ENCODE data around the gene OR2D2. TPM values are rescaled to one million over a fixed set of nuclear protein-coding genes. Genes with fewer than 3 reads are reported as not detected.
"Not testable (repeated sequence)": the region's sequence is repeated elsewhere in the genome, so short reads cannot be mapped to it uniquely, and the experiment has no call there.

The OR2D2 gene
- polyA plus RNA-seq, 2 of the 4 experiments (the other 2 are of a cell fraction): not detected

GRCh38 chr11:6854801-6855200 is 37.5 kb downstream of the OR2D2 start:
- peak; percentile 18; the same call in 1 of the 2 replicates for TF ChIP-seq ZC3H11A (IDR thresholded peaks at IDR 0.05)
- ATAC-seq; H3K9me3 ChIP-seq; FAIRE-seq; H3K4me3 ChIP-seq; H3K27ac ChIP-seq; POLR2A ChIA-PET; H3K4me2 ChIP-seq; DNase-seq (ENCODE audit: low read depth in 1 of 2, low spot score in 1 of 2); H3K4me1 ChIP-seq: not testable (repeated sequence)
- WGBS (ENCODE audit: missing lambda C conversion rate): 61% methylated on average over 6 of the region's 6 CpGs
- CTCF ChIA-PET: interaction anchor here (0.6 kb wide), 1 partner anchor 501 kb away, joined by 4 read pairs; no protein-coding TSS in a partner anchor

- DNase-seq (ENCODE audit: low read depth in 1 of 2, low spot score in 1 of 2) (no peak), ATAC-seq (no peak), FAIRE-seq (no peak)
- no peak overlapping the region for H3K27ac ChIP-seq
- no peak overlapping the region for H3K4me2 ChIP-seq
- CTCF ChIA-PET: no interaction called here
- no peak overlapping the region for H3K4me3 ChIP-seq
- TF ChIP-seq CEBPB (IDR thresholded peaks at IDR 0.05) (no peak), ZNF302 (CRISPR knock-in tag; IDR thresholded peaks at IDR 0.05) (no peak), HEYL (CRISPR knock-in tag; IDR thresholded peaks at IDR 0.05) (no peak), CHD2 (IDR thresholded peaks at IDR 0.05; ENCODE audit: low read length, partially characterized antibody) (no peak), NPAS2 (CRISPR knock-in tag; IDR thresholded peaks at IDR 0.05; ENCODE audit: borderline replicate concordance) (no peak), FOXS1 (CRISPR knock-in tag; IDR thresholded peaks at IDR 0.05) (no peak), HOXB13 (CRISPR knock-in tag; IDR thresholded peaks at IDR 0.05; ENCODE audit: low read depth) (no peak)
- POLR2A ChIA-PET: no interaction called here
- H3K4me1 ChIP-seq: no peaks in the 10 kb centered on the region
- H3K9me3 ChIP-seq: no peaks in the 10 kb centered on the region
- WGBS (ENCODE audit: missing lambda C conversion rate): 72% methylated on average over 2 of the region's 2 CpGs
These were observed 41.8 kb downstream of the OR2D2 start for GRCh38 chr11:6850526-6850925.

GRCh38 chr11:6845383-6845782 is 46.9 kb downstream of the OR2D2 start, which contains the start of gene OR10A5:
Gene OR10A5 (plus strand): TSS chr11:6845683. CDS start chr11:6845683, 0 bp downstream.
- Histone ChIP-seq H3K4me1 (no peaks in the 10 kb centered on the region), H3K27ac (no peak within 1 kb of the TSS), H3K4me2 (no peak within 1 kb of the TSS), H3K9me3 (no peaks in the 10 kb centered on the region), H3K4me3 (no peak within 1 kb of the TSS)
- POLR2A ChIA-PET: no interaction called here
- CTCF ChIA-PET: no interaction called here
- DNase-seq (ENCODE audit: low read depth in 1 of 2, low spot score in 1 of 2) (no peak), ATAC-seq (no peak), FAIRE-seq (no peak)
- TF ChIP-seq POLR2AphosphoS2 (conservative IDR thresholded peaks at IDR 0.05; ENCODE audit: low read length): no peak
- TF ChIP-seq RAD21 (conservative IDR thresholded peaks at IDR 0.05 in 1 of 2, IDR thresholded peaks at IDR 0.05 in 1 of 2): no peak
- TF ChIP-seq POLR2A (IDR thresholded peaks at IDR 0.05; ENCODE audit: low read length): no peak
- no peak for TF ChIP-seq RARB (CRISPR knock-in tag; IDR thresholded peaks at IDR 0.05)
- TF ChIP-seq NFE2L2 (conservative IDR thresholded peaks at IDR 0.05; ENCODE audit: low read length): no peak
- TF ChIP-seq JUN (IDR thresholded peaks at IDR 0.05): no peak
- TF ChIP-seq NR3C1 (IDR thresholded peaks at IDR 0.05): no peak
- TF ChIP-seq CBX2 (IDR thresholded peaks at IDR 0.05; ENCODE audit: borderline replicate concordance, low read depth): no peak
- TF ChIP-seq ESRRA (IDR thresholded peaks at IDR 0.05; ENCODE audit: borderline replicate concordance, low read length): no peak
- no peak for TF ChIP-seq KDM5A (IDR thresholded peaks at IDR 0.05)
- no peak for TF ChIP-seq EHF (CRISPR knock-in tag; IDR thresholded peaks at IDR 0.05)
- no peak for TF ChIP-seq CHD2 (IDR thresholded peaks at IDR 0.05; ENCODE audit: low read length, partially characterized antibody)
- TF ChIP-seq JUNB (IDR thresholded peaks at IDR 0.05): no peak
- TF ChIP-seq SMC3 (IDR thresholded peaks at IDR 0.05): no peak
- TF ChIP-seq EHMT2 (IDR thresholded peaks at IDR 0.05; ENCODE audit: low read depth): no peak
- no peak for TF ChIP-seq PHF8 (IDR thresholded peaks at IDR 0.05; ENCODE audit: borderline replicate concordance, low read depth)
- under 1% methylated on average over 3 of the region's 3 CpGs for WGBS (ENCODE audit: missing lambda C conversion rate)

- ATAC-seq (no peak), DNase-seq (ENCODE audit: low read depth in 1 of 2, low spot score in 1 of 2) (no peak), FAIRE-seq (no peak)
- Histone ChIP-seq H3K4me3 (no peak overlapping the region), H3K4me2 (no peak overlapping the region), H3K4me1 (no peaks in the 10 kb centered on the region), H3K9me3 (no peaks in the 10 kb centered on the region), H3K27ac (no peak overlapping the region)
- CTCF ChIA-PET: no interaction called here
- POLR2A ChIA-PET: no interaction called here
- 29% methylated on average over 5 of the region's 5 CpGs for WGBS (ENCODE audit: missing lambda C conversion rate)
- TF ChIP-seq POLR2AphosphoS2 (conservative IDR thresholded peaks at IDR 0.05; ENCODE audit: low read length) (no peak), KDM1A (IDR thresholded peaks at IDR 0.05; ENCODE audit: low read depth) (no peak), CBX2 (IDR thresholded peaks at IDR 0.05; ENCODE audit: borderline replicate concordance, low read depth) (no peak), MAZ (IDR thresholded peaks at IDR 0.05; ENCODE audit: borderline replicate concordance, low read depth, low read length) (no peak), POLR2A (IDR thresholded peaks at IDR 0.05; ENCODE audit: low read length) (no peak; the same call in 1 of the 2 replicates), EHF (CRISPR knock-in tag; IDR thresholded peaks at IDR 0.05) (no peak), REST (IDR thresholded peaks at IDR 0.05) (no peak), TP53 (CRISPR knock-in tag; IDR thresholded peaks at IDR 0.05) (no peak), CHD4 (IDR thresholded peaks at IDR 0.05; ENCODE audit: borderline replicate concordance) (no peak), USF2 (IDR thresholded peaks at IDR 0.05) (no peak), NFE2L2 (conservative IDR thresholded peaks at IDR 0.05; ENCODE audit: low read length) (no peak)
These were observed 47.9 kb downstream of the OR2D2 start for GRCh38 chr11:6844356-6844755.
